GM12892 (cell line): ENCODE data around the gene KDM8.

Source experiments
- POLR2A ChIP-seq: IDR thresholded peaks from 2 replicates; pipeline ENCODE4 v1.6.1; 2011; ENCODE audit warnings: low read depth, low read length, control low read depth
- POLR2AphosphoS5 ChIP-seq: IDR thresholded peaks from 2 replicates; pipeline ENCODE4 v1.6.1; 2011; ENCODE audit warnings: low read depth, low read length, control low read depth
- TAF1 ChIP-seq: IDR thresholded peaks from 2 replicates; pipeline ENCODE4 v1.6.1; 2011; ENCODE audit warnings: low read depth, mild to moderate bottlenecking, control low read depth, low read length, borderline replicate concordance

GRCh38 chr16:27254262-27254811 is 51.0 kb downstream of the KDM8 start:
- TF ChIP-seq POLR2AphosphoS5 = no peak
- no peak for TF ChIP-seq POLR2A
- no peak for TF ChIP-seq TAF1
